Thoracic aorta (tissue), 2 donors: ENCODE measurements around the gene AHR. TPM values are rescaled to one million over a fixed set of nuclear protein-coding genes. Genes with fewer than 3 reads are reported as not detected.

ENCODE experiments used
- ATAC-seq: fragments of 150-250 bp; one replicate; pipeline ENCODE4 v1.8.0; 2017; ENCODE audit warnings: low read depth; ENCODE audit not compliant: insufficient number of reproducible peaks, low FRiP score
- DNase-seq: peaks from one replicate; pipeline ENCODE4 v3.0.0-alpha.2; 2020; ENCODE audit warnings: low spot score
- H3K27ac ChIP-seq, 2 donors: fragments of 200-600 bp; sonication (generic); 1 replicate in 1 of 2; 2 replicates in 1 of 2; pipeline ENCODE4 v1.5.1; 2016; ENCODE audit warnings: mild to moderate bottlenecking in 2 of 2, moderate library complexity in 2 of 2
- H3K27me3 ChIP-seq: fragments of 200-600 bp; sonication (generic); replicated peaks from 2 replicates; pipeline ENCODE4 v1.6.0; 2016; ENCODE audit warnings: mild to moderate bottlenecking; ENCODE audit not compliant: insufficient read depth
- H3K36me3 ChIP-seq: fragments of 200-600 bp; sonication (generic); one replicate; pipeline ENCODE4 v1.5.1; 2016
- H3K4me1 ChIP-seq, 2 donors: fragments of 200-600 bp; sonication (generic); 1 replicate in 1 of 2; 2 replicates in 1 of 2; pipeline versions ENCODE4 v1.5.1 to v1.6.0; 2016; ENCODE audit warnings: low read depth in 2 of 2, mild to moderate bottlenecking in 1 of 2; ENCODE audit not compliant: control insufficient read depth in 1 of 2
- H3K4me3 ChIP-seq: fragments of 200-600 bp; sonication (generic); 2 replicates; pipeline ENCODE4 v1.5.1; 2016; ENCODE audit warnings: mild to moderate bottlenecking
- H3K9me3 ChIP-seq: fragments of 200-600 bp; sonication (generic); 2 replicates; pipeline ENCODE4 v1.5.1; 2016
- total RNA-seq, 2 donors: library from RNA; depleted of rRNA; stranded (reverse); fragments of >200 nt; gene quantifications; one replicate each; pipeline versions ENCODE4 v1.1.0 to v1.2.3, GENCODE V29; 2016
- TF ChIP-seq, protein P1 (sequence below): fragments of 200-600 bp; sonication (generic); IDR thresholded peaks from one replicate; pipeline ENCODE4 v1.5.1; 2019; ENCODE audit warnings: antibody characterized with exemption

The AHR gene
- total RNA-seq, 2 donors from 2014 or later, result 131 to 191 TPM

DNA sequence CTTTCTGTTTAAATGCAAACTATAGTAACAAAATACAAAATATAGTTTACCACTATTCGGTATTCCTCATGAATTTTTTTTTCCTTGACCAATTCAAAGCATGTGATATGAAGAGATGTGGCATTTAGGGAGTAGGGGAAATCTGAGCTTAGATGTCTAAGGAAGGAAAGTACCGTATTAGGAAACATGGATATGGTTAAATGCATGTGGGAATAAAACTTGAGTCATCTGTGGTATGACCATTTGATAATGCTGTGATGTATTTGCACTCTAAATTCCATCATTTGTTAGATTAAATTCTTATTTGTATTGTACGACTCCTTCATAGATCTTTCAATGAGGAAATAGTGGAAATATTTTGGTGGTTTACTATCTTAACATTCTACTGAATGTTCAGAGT is 19.7 kb downstream of the AHR start:
- DNase-seq (no peak), ATAC-seq (no peak)
- TF ChIP-seq, protein P1, sequence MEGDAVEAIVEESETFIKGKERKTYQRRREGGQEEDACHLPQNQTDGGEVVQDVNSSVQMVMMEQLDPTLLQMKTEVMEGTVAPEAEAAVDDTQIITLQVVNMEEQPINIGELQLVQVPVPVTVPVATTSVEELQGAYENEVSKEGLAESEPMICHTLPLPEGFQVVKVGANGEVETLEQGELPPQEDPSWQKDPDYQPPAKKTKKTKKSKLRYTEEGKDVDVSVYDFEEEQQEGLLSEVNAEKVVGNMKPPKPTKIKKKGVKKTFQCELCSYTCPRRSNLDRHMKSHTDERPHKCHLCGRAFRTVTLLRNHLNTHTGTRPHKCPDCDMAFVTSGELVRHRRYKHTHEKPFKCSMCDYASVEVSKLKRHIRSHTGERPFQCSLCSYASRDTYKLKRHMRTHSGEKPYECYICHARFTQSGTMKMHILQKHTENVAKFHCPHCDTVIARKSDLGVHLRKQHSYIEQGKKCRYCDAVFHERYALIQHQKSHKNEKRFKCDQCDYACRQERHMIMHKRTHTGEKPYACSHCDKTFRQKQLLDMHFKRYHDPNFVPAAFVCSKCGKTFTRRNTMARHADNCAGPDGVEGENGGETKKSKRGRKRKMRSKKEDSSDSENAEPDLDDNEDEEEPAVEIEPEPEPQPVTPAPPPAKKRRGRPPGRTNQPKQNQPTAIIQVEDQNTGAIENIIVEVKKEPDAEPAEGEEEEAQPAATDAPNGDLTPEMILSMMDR, result no peak
- no peaks in the 10 kb centered on the region for H3K36me3 ChIP-seq
- no peak overlapping the region for H3K27ac ChIP-seq
- H3K4me1 ChIP-seq, result peaks cover 16 to 29% of the 10 kb centered on the region in 2 donors
- H3K27me3 ChIP-seq, result no peaks in the 10 kb centered on the region
- H3K9me3 ChIP-seq, result no peaks in the 10 kb centered on the region
- H3K4me3 ChIP-seq, result no peak overlapping the region

DNA sequence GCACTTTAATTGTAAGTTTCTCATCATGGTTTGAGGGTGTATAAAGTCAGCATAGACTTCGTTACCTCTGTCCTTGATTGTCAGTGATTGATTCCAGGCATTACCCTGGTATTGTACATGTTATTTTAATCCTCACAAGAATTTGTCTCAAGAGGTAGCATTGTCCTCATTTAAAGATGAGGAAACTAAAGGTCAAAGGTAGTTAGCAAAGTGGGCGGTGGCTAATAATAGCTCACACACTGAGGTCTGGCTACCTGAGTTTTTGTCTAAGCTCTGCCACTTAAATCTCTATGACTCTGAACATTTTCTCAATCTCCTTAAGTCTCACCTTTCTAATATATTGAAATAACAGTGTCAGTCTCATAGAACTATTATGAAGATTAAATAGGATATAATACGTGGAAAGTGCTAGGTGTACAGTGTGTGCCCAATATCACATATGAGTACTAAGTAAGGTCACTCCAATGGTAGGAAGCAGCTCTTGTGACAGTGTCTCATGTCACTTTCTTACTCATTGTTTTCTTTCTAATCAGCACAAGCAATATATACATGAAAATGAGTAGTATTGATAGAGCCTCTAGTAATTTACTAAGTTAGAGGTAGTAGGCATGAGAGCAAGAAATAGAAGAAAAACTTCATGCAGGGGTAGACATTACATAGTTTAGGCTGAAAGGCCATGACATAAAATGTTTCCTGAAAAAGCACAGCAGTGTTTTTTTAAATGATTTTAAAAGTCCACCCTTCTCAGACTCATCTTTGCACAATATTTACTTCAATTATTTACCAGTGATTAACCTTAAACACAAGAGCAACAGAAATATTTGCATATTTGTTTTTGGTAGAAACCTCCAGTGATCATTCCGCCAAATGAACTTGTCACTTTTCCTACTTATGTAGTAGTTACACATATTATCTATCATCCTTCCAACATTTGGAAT is 21.0 kb downstream of the AHR start:
- TF ChIP-seq, protein P1, result no peak
- no peaks in the 10 kb centered on the region for H3K36me3 ChIP-seq
- no peak overlapping the region for H3K27ac ChIP-seq
- H3K4me1 ChIP-seq, result peaks cover 16 to 29% of the 10 kb centered on the region in 2 donors
- no peak for ATAC-seq
- no peak for DNase-seq
- H3K9me3 ChIP-seq, result no peaks in the 10 kb centered on the region
- H3K4me3 ChIP-seq, result no peak overlapping the region
- no peaks in the 10 kb centered on the region for H3K27me3 ChIP-seq

DNA sequence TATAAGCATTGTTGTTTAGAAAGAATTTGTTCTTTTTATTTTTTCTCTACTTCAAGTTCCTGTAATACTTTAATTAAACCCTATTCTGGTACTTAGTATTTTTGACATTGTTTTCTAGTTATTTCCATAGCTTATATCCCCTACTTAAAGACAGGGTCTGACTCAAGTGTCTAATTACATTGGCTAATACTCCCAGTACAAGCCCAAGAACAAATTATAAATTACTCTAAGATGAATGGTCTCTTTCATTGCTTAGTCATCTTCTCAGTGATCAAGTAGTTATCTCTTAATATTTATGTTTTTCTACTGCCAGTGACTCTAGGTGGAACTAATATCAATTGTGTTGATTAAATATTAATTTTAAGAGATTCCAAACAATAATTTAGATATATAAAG is 21.6 kb downstream of the AHR start:
- Histone ChIP-seq H3K4me3 (no peak overlapping the region), H3K27me3 (no peaks in the 10 kb centered on the region), H3K9me3 (no peaks in the 10 kb centered on the region), H3K27ac (no peak overlapping the region), H3K4me1 (peaks cover 16 to 29% of the 10 kb centered on the region in 2 donors), H3K36me3 (no peaks in the 10 kb centered on the region)
- ATAC-seq (no peak), DNase-seq (no peak)
- TF ChIP-seq, protein P1, result no peak

DNA sequence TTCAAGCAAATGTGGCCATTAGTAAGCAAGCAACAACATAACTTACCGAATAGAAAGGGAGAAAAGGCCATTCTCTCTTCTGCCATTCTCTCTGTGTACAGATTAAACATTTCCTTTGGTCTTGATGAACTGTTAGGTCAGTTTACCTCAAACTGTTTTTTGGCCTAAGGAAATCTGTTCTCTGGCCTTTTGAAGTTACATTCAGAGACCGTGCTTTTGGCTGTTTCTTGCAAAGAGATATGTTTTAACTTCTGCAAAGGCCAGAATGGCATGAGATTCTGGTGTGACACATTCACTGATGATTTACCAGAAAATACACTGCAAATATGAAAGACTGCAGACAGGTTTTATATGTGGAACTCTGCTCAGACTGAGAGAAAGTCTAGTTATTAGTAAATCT is 22.2 kb downstream of the AHR start:
- Histone ChIP-seq H3K36me3 (no peaks in the 10 kb centered on the region), H3K9me3 (no peaks in the 10 kb centered on the region), H3K27ac (no peak overlapping the region), H3K4me3 (no peak overlapping the region), H3K4me1 (peaks cover 16 to 29% of the 10 kb centered on the region in 2 donors), H3K27me3 (no peaks in the 10 kb centered on the region)
- ATAC-seq (no peak), DNase-seq (no peak)
- TF ChIP-seq, protein P1, result no peak

DNA sequence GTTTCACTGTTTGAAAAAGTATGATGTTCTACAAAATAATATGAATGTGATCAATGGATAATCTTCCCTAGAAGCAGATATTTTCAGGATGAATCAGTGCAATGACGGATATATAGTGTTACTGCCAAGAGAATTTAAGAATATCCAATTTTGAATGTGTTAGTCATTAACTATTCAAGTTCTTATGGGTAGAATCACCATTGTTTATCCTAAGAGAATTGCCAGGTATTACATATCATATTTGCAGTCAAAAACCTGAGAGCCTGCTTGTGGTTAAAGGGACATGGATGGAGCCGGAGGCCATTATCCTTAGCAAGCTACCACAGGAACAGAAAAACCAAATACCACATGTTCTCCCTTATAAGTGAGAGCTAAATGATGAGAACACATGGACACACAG is 26.9 kb downstream of the AHR start:
- Histone ChIP-seq H3K4me1 (peaks cover 9 to 24% of the 10 kb centered on the region in 2 donors), H3K27me3 (no peaks in the 10 kb centered on the region), H3K36me3 (no peaks in the 10 kb centered on the region), H3K4me3 (no peak overlapping the region), H3K27ac (no peak overlapping the region), H3K9me3 (no peaks in the 10 kb centered on the region)
- TF ChIP-seq, protein P1, result no peak
- no peak for DNase-seq
- ATAC-seq, result no peak
